PC-9 (cell line): Measurements from ENCODE around the gene LONRF2.

Experiments
- EZH2 ChIP-seq: fragments of 200-600 bp; sonication (generic); IDR thresholded peaks from 2 replicates; pipeline ENCODE4 v1.8.0; 2017; ENCODE audit warnings: antibody characterized with exemption, low read depth
- TF ChIP-seq, protein P1 (sequence below): fragments of 200-600 bp; sonication (generic); conservative IDR thresholded peaks from 2 replicates; pipeline ENCODE4 v1.6.1; 2017; ENCODE audit warnings: mixed run types, antibody characterized with exemption, mild to moderate bottlenecking, moderate library complexity

GRCh38 chr2:100235098-100235497, 87.2 kb downstream of the LONRF2 start:
- TF ChIP-seq, protein P1, sequence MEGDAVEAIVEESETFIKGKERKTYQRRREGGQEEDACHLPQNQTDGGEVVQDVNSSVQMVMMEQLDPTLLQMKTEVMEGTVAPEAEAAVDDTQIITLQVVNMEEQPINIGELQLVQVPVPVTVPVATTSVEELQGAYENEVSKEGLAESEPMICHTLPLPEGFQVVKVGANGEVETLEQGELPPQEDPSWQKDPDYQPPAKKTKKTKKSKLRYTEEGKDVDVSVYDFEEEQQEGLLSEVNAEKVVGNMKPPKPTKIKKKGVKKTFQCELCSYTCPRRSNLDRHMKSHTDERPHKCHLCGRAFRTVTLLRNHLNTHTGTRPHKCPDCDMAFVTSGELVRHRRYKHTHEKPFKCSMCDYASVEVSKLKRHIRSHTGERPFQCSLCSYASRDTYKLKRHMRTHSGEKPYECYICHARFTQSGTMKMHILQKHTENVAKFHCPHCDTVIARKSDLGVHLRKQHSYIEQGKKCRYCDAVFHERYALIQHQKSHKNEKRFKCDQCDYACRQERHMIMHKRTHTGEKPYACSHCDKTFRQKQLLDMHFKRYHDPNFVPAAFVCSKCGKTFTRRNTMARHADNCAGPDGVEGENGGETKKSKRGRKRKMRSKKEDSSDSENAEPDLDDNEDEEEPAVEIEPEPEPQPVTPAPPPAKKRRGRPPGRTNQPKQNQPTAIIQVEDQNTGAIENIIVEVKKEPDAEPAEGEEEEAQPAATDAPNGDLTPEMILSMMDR = no peak
- no peak for TF ChIP-seq EZH2
